Psoas muscle (tissue), 8 donors: Measurements from ENCODE around the gene KLHL3. TPM values are rescaled to one million over a fixed set of nuclear protein-coding genes. Genes with fewer than 3 reads are reported as not detected.

ENCODE experiments used
- ATAC-seq, 4 donors: fragments of 200-7000 bp; cut with Tn5 transposase; one replicate each; pipeline ENCODE4 v1.9.1; 2020; ENCODE audit warnings: moderate library complexity in 3 of 4, mild to moderate bottlenecking in 2 of 4
- DNase-seq, 2 donors: peaks; one replicate each; pipeline ENCODE4 v3.0.0-alpha.2; 2020
- H3K27ac ChIP-seq: fragments of 200-600 bp; one replicate; pipeline ENCODE4 v1.8.0; 2022
- H3K27me3 ChIP-seq, 3 donors: fragments of 200-600 bp in 1 of 3; one replicate each; pipeline versions ENCODE4 v1.6.1 to v1.8.0; 2013 to 2022; ENCODE audit warnings: low read length in 2 of 3, mild to moderate bottlenecking in 2 of 3, moderate library complexity in 1 of 3; ENCODE audit not compliant: insufficient read depth in 3 of 3
- H3K36me3 ChIP-seq, 2 donors: fragments of 200-600 bp in 1 of 2; one replicate each; pipeline versions ENCODE4 v1.6.1 to v1.8.0; 2013 to 2022; ENCODE audit warnings: low read depth in 1 of 2, mild to moderate bottlenecking in 1 of 2, moderate library complexity in 1 of 2; ENCODE audit not compliant: insufficient read depth in 1 of 2
- H3K4me1 ChIP-seq: fragments of 200-600 bp; one replicate; pipeline ENCODE4 v1.8.0; 2022
- H3K4me3 ChIP-seq: fragments of 200-600 bp; one replicate; pipeline ENCODE4 v1.8.0; 2022; ENCODE audit warnings: mild to moderate bottlenecking
- H3K9me3 ChIP-seq: fragments of 200-600 bp; one replicate; pipeline ENCODE4 v1.8.0; 2022
- CTCF ChIP-seq: fragments of 200-600 bp; IDR thresholded peaks from one replicate; pipeline ENCODE4 v1.8.0; 2022; ENCODE audit warnings: antibody characterized with exemption
- WGBS, 3 donors: extraction: QIAGEN DNeasy Blood & Tissue Kit; methylation state at CpG; one replicate each; pipeline versions ENCODE4 v1.1.6 to v1.1.7; 2013; 5-methylcytosine and 5-hydroxymethylcytosine counted together
- intact Hi-C, 2 donors: fragments of 100-400 bp; cut with DNase I; formaldehyde crosslinking; loops; one replicate each; pipeline versions ENCODE4 v1.11.0 to v1.14.2; 2022
- polyA plus RNA-seq, 3 donors: library from polyadenylated mRNA; stranded (reverse); fragments of 200-250 nt; gene quantifications; one replicate each; pipeline ENCODE4 v1.2.3, GENCODE V29; 2013
- total RNA-seq, 4 donors: library from RNA; stranded (reverse); fragmentation: NEBNext Ultra II Directional in 2 of 4; extraction: Animal tissue kit (Norgen Biotek cat#: 25700) in 2 of 4; gene quantifications; one replicate each; pipeline versions ENCODE4 v1.2.1 to v1.2.4, GENCODE V29; 2021 to 2023
- donor health status: healthy with polysubstance abuse.
- donor health status: DM: no; HTN: no; CAD: no; lungs with moderate emphysema.
- donor health status: Bipolar disorder and iron deficiency.
- donor health status: healthy.
- donor health status: DM: yes; HTN: yes; CAD: no.
- donor health status: DM: no; HTN: no; CAD: no.
- donor health status: DM: no; HTN: no; CAD: no.
- donor health status: DM: yes; HTN: yes; CAD: no.

The KLHL3 gene
- total and polyA plus RNA-seq, 7 donors = 0.69 to 4.3 (median 1.9) TPM

- DNase-seq (no peak), ATAC-seq (no peak)
- Histone ChIP-seq H3K27ac (no peak overlapping the region), H3K27me3 (no peaks in the 10 kb centered on the region), H3K4me3 (peak overlapping the region; percentile 50), H3K36me3 (no peaks in the 10 kb centered on the region), H3K4me1 (peaks cover 14% of the 10 kb centered on the region), H3K9me3 (no peaks in the 10 kb centered on the region)
- TF ChIP-seq CTCF = no peak
- intact Hi-C loops = no loop called here
- 87 to 94% (median 89%) methylated on average over 3 of the region's 3 CpGs for WGBS, 3 donors
Measured at GRCh38 chr5:137733922-137734321, 2.0 kb downstream of the KLHL3 start.

GRCh38 chr5:137733006-137733405 is 2.9 kb downstream of the KLHL3 start:
- Histone ChIP-seq H3K27ac (no peak overlapping the region), H3K27me3 (no peaks in the 10 kb centered on the region), H3K9me3 (no peaks in the 10 kb centered on the region), H3K36me3 (no peaks in the 10 kb centered on the region), H3K4me1 (peaks cover 14% of the 10 kb centered on the region), H3K4me3 (no peak overlapping the region)
- no peak for DNase-seq
- WGBS, 3 donors = 91 to 93% (median 93%) methylated on average over 3 of the region's 3 CpGs
- intact Hi-C loops = no loop called here
- no peak for TF ChIP-seq CTCF
- no peak for ATAC-seq

GRCh38 chr5:137731176-137731575 is 4.7 kb downstream of the KLHL3 start:
- Histone ChIP-seq H3K4me1 (peaks cover 14% of the 10 kb centered on the region), H3K27me3 (no peaks in the 10 kb centered on the region), H3K36me3 (no peaks in the 10 kb centered on the region), H3K9me3 (no peaks in the 10 kb centered on the region), H3K27ac (no peak overlapping the region), H3K4me3 (no peak overlapping the region)
- no peak for ATAC-seq
- 43 to 69% (median 58%) methylated on average over 3 of the region's 3 CpGs for WGBS, 3 donors
- intact Hi-C loops = no loop called here
- no peak for DNase-seq
- TF ChIP-seq CTCF = no peak

GRCh38 chr5:137730336-137730735 is 5.6 kb downstream of the KLHL3 start:
- ATAC-seq = no peak
- peaks cover 6% of the 10 kb centered on the region for H3K4me1 ChIP-seq
- DNase-seq = no peak
- intact Hi-C loops = no loop called here
- no peaks in the 10 kb centered on the region for H3K36me3 ChIP-seq
- TF ChIP-seq CTCF = no peak
- no peak overlapping the region for H3K27ac ChIP-seq
- no peaks in the 10 kb centered on the region for H3K9me3 ChIP-seq
- no peaks in the 10 kb centered on the region for H3K27me3 ChIP-seq
- H3K4me3 ChIP-seq = no peak overlapping the region

GRCh38 chr5:137728048-137728447 is 7.8 kb downstream of the KLHL3 start:
- intact Hi-C loops = no loop called here
- no peak overlapping the region for H3K27ac ChIP-seq
- no peak for DNase-seq
- H3K4me1 ChIP-seq = no peaks in the 10 kb centered on the region
- H3K9me3 ChIP-seq = peaks cover 5% of the 10 kb centered on the region
- no peak for TF ChIP-seq CTCF
- no peaks in the 10 kb centered on the region for H3K27me3 ChIP-seq
- H3K4me3 ChIP-seq = no peak overlapping the region
- no peaks in the 10 kb centered on the region for H3K36me3 ChIP-seq
- 90 to 100% (median 93%) methylated on average over 1 of the region's 1 CpG for WGBS, 3 donors
- no peak for ATAC-seq
